GM20431 (cell line): ENCODE data around the gene RPTOR.
"Not testable (repeated sequence)": the region's sequence is repeated elsewhere in the genome, so short reads cannot be mapped to it uniquely, and the experiment has no call there.

Experiments
- in situ Hi-C: fragments of 300-500 bp; cut with MseI, MboI; formaldehyde crosslinking; loops from one replicate; pipeline ENCODE4 v1.15.0; 2020; ENCODE audit warnings: low sequenced_read_pairs; ENCODE audit not compliant: unreplicated experiment

Gene RPTOR

DNA sequence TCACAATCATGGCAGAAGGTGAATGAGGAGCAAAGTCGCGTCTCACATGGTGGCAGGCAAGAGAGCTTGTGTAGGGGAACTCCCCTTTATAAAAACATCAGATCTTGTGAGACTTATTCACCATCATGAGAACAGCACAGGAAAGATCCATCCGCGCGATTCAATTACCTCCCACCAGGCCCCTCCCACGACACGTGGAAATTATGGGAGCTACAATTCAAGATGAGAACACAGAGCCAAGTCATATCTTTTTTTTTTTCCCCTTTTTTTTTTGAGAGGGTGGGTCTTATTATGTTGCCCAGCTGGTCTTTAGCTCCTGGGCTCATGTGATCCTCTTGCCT lies 60.0 kb downstream of the RPTOR start:
- in situ Hi-C loops: no loop called here

DNA sequence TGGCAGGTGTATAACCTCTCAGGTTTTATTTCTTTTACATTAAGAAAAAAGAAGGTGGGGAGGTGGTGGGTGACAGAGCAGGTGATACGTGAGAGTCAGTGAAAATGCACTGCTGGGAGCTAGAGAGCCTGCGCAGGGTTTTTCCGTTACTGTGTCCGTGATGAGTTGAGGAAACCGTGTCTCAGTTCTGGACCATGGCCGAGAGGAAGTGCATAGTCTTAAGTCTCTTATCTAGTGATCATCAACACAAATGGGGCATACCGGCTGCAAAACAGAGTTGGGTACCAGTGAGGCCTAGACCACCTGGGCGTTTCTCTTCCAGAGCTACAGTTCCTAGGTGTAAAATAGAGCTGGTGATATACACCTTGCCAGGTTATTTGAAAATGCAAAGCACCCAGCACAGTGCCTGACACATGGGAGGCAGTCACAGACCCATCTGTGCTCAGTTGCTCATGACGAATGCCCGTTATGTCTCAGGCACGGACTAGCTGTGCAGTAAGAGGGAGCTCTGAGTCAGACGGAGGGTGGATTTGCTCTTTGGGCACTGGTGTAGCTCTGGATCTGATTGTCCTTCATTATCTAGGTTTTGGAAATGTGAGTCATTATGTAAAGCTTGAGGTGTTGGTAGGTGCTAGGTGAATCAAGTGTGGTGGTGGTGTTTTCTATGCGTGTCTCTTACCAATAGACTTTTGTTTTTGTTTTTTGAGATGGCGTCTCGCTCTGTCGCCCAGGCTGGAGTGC lies 60.9 kb downstream of the RPTOR start:
- in situ Hi-C loops: no loop called here

DNA sequence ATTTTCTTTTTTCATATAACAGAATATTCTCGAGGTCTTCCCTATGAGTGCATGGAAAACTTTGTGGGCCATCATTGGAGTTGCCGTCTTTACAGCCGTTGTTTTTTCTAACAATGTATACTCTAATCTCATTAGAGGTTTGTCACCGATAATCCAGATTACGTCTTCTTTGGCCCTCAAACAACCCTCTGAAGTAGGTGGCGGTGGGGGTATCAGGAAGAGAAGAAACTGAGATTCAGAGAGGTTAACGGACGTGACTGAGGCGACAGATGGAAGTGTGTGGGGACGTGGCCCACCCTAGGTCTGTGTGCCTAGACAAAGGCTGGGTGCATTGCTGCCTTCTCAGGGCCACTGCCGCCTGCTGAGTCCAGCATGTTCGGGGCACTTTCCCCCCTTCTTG lies 63.7 kb downstream of the RPTOR start:
- in situ Hi-C loops: no loop called here

DNA sequence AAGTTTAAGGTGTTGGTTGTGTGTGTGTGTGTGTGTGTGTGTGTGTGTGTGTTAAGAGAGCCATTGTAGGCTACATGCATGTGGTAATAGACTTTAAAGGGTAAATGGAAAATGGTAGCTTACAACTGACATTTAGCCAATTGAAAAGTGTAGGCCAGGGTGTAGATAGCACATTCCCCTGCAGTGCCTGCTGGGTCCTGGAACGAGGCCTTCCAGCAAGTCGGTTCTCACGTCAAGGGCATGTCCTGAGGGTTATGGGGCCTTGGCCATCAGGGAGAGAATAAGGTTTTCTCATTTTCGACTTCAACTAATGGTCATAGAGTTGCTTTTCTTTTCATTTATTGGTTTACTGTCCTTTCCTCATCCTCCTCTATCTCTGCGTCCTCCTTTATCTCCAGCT lies 65.1 kb downstream of the RPTOR start:
- in situ Hi-C loops: no loop called here

DNA sequence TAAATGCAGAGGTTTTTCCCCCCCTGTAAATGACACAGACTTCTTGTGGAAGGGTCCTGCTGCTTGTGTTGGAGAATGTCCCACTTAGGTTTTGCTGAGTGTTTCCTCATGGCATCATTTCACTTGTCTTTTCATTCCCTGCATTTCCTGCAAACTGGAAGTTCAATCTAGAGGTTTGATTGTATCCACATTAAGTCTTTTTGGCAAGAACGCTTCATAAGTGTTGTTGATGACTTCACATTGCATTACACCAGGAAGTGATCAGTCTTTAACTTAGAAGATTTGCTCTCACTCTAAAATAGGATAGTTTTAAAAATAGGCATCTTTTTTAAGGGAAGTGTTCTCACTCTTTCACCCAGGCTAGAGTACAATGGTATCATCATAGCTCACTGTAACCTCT lies 67.2 kb downstream of the RPTOR start:
- in situ Hi-C loops: no loop called here

DNA sequence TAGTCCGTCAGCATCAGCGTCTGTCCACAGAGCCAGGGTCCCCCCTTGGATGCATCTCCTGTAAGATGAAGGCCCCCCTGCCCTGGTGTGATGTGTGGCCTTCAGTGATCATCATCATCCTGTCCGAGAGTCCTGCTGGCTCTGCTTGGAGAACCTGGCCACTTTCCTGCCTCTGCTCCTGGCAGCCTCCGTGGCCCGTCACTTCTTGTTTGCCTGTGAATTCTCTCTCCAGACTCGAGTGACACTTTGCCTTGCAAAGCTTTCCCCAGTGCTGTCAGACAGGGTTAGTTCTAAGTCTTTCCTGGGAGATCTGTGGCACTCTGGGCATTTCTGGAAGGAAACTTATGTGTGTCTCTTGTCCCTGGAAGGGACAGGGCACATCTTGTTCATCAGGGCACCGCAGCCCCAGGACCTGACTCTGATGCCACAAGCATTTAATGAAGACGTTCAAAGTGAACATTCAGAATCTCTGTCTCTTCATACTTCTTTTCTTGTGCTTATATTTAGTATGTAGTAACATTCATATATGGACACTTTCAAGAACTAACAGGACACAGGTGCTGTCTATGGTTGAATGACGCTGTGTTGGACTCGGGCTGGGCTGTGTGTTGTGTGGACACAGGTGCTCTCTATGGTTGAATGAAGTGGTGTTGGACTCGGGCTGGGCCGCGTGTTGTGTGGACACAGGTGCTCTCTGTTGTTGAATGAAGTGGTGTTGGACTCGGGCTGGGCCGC lies 68.5 kb downstream of the RPTOR start:
- in situ Hi-C loops: no loop called here

DNA sequence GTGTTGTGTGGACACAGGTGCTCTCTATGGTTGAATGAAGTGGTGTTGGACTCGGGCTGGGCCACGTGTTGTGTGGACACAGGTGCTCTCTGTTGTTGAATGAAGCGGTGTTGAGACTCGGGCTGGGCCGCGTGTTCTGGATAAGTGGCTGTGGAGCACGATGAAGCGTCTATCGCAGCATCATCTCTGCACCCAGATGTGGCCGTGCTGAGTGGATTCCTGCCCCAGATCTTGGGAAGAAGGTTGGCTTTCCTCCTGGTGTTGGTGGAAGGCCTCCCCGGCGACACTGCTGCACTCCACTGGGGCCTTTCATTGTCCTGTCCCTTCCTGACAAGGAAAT lies 69.1 kb downstream of the RPTOR start:
- in situ Hi-C loops: no loop called here

DNA sequence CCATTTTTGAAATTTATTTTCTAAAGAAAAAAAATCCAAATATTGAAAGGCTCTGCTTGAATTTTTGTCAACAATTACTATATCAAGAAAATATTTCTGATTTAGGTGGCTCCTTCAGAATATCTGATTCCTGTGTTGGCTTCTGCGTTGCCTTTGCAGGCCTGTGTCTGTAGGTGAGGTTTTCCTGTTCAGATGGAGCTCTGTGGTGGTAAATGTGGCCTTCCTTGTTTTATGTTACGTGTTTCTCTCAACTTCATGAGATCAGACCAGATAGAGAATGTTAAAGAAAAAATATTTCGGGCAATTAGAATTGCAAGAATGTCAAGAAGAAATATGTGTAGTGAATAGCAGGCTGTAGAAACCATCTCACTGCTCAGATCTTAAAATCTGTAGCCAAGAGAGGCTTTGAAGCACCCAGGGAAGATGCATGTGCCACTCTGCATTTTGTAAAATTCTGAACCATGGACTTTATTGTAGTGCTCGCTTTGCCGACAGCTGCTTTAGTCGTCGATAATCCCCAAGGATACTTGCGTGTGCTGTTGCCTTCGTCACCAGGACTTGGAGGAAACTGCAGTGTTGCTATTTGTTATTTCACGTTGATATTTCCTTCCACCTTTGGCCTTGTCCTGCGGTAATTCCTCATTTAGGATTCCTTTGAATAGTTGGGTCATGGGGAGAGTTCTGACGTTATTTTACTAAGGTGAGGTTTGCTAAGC lies 69.9 kb downstream of the RPTOR start:
- in situ Hi-C loops: no loop called here

DNA sequence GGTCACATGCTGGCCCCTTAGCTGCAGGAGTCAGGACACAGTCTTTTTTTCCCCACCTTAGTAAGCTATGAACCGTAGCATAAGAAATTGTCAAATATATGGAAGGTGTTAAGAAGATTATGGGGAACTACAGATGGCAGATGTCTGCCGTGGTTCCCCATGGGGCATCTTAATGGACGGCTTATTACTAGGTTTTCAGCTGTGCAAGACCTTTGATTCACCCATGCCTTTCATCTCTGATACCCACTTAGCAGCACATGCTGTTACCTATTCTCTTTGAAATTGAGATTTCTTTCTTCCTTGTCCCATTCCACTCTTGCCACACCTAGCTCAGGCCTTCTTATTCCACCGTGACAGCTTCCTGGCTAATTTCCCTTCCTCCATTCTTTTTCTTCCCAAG lies 70.7 kb downstream of the RPTOR start:
- in situ Hi-C loops: no loop called here

DNA sequence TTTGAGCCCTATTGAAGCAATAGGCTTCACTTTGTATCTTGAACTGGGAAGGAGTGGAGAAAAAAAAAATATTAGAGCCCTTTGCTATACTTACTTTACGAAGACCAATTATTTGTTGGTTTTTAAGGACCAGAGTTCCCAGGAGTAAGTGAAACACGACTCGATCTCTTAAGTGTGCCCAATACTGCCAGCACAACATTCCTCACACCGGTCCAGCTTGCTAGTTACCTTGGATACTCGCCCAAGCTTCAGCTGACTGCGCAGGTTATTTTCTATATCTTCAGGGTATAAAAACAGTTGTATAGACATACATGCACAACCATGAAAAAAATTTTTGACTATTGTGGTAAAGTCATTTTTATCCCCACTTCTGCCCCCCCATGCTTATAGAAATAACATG lies 72.1 kb downstream of the RPTOR start:
- in situ Hi-C loops: no loop called here

DNA sequence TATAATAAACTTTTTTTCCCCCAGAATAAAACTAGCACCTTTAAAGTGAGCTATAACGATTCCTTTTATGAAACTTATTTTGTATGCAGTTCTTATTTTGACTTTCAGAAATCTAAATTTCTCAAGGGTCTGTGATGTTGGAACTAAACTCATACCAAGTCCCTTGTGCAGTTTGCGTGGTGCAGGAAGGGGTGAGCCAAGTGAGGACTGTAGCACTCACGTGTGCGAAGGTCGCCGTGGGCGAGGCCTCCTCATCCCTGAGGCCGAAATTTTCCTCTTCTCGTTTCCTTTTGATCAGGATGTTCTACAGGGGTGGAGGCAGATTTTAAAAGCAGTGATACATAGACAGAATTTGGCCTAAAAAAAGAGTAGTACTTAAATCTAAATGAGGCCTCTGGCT lies 73.7 kb downstream of the RPTOR start:
- in situ Hi-C loops: no loop called here

DNA sequence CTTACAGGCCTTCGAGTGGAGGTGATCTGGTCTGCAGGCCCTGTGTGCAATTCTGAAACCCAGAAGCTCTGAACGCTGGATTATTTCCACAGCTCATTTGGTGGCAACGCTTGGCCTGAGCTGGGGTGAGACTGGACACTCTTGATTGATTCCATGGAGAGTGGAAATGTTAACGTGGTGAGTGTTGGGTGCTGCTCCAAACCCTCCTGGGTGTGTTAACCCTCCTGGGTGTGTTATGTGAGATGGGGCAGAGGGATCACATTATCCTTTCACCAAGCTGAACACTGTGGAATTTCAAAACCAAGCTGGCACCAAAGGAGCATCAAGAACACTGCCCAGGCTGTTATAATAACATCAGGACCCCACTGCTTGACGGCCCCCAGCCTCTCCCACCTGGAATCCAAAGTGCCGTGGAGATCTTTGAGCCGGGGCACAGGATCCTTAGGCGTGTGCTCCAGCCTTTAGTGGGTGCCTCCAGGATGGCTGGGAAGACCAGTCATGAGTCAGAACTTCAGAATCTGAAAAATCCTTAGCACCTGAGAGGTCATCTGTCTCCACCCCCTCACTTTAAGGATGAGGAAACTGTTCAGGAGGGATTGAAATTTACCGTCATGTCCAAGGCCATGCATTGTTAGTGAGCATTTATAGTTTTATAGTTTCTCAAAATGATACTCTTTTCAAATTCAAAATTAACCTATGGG lies 75.0 kb downstream of the RPTOR start:
- in situ Hi-C loops: no loop called here

DNA sequence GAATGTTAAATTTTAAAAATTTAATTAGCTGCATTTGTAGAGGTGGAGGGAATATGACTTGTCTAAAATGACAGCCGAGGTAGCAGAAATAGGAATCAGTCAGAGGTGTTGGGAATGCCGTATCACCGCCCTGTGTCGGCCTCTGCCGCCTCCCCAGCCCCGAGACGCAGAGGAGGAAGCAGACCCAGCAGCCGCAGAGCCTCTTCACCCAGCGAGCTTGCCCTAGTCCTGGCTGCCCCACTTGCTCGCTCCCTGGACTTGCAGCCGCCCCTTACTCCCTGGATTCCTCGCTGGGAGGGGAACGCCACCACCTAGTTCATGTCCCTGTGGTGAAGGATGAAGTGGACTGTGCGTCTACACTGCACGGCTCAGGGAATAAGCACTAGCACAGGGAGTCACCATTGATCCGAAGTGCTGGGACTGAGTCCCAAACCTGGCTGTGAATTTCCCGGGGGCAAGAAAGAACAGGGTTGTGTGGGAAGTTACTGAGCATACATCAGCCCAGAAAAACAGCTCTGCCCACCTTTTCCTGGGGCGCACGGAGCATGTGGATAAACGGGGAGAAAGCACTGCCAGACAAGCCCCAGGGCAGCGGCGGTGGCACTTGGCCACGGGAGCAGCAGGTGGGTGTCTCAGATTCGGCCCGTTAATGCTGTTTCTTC lies 76.8 kb downstream of the RPTOR start:
- in situ Hi-C loops: no loop called here

DNA sequence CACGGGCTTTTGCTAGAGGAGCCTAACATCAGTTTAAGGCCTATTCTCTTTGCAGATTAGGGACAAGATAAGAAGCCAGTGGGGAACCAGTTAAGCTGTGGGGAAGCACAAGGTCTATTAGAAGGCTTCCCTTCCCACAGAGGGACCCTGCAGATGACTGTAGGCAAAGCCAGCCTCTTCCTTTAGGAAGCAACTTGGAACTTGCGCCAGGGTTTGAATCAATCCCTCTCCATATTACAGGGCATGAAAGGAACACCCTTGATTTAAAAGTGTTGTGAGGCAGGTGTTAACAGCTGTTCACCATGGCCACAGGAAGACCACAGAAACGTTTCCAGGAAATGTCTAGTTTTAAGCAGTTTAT lies 77.3 kb downstream of the RPTOR start:
- in situ Hi-C loops: no loop called here

DNA sequence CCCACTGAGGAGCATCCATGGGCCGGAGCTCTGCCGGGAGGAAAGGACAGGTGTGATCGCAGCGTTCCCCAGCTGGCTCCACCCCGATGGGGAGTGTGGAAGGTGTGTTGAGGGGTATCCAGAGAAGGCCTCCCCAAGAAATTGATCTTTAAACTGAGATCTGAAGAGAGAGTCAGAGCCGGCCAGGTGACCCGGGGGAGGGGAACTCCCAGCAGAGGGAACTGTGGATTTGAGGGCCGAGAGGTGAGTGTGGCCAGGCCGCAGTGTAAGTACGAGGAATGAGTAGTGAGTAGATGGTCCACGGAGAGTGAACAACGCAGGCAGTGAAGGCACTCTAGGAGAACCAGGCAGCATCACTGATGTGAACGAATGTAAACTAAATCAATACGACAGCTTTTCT lies 80.2 kb downstream of the RPTOR start:
- in situ Hi-C loops: no loop called here

DNA sequence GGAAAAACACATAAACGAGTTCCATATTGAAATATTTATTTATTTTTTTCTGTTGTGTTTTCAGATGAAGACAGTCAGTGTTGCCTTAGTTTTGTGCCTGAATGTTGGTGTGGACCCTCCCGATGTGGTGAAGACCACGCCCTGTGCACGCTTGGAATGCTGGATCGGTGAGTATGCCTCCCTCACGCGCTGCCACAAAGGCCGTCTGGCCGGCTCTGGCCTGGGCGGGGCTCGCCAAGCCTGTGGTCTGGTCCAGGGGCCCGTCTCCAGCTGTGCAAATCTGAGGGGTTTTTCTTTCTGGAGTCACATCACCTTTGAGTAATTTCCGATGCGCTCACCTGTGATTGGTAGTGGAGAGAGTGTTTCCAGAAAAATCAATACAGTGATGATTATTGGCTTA lies 81.0 kb downstream of the RPTOR start:
- in situ Hi-C loops: no loop called here

DNA sequence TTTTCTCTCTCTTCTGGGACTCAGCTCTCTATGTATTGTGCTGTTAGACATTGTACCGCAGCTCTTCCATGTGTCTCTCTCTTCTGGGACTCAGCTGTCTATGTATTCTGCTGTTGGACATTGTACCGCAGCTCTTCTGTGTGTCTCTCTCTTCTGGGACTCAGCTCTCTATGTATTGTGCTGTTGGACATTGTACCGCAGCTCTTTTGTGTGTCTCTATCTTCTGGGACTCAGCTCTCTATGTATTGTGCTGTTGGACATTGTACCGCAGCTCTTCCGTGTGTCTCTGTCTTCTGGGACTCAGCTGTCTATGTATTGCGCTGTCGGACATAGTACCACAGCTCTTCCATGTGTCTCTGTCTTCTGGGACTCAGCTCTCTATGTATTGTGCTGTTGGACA lies 84.2 kb downstream of the RPTOR start:
- in situ Hi-C loops: not testable (repeated sequence)

DNA sequence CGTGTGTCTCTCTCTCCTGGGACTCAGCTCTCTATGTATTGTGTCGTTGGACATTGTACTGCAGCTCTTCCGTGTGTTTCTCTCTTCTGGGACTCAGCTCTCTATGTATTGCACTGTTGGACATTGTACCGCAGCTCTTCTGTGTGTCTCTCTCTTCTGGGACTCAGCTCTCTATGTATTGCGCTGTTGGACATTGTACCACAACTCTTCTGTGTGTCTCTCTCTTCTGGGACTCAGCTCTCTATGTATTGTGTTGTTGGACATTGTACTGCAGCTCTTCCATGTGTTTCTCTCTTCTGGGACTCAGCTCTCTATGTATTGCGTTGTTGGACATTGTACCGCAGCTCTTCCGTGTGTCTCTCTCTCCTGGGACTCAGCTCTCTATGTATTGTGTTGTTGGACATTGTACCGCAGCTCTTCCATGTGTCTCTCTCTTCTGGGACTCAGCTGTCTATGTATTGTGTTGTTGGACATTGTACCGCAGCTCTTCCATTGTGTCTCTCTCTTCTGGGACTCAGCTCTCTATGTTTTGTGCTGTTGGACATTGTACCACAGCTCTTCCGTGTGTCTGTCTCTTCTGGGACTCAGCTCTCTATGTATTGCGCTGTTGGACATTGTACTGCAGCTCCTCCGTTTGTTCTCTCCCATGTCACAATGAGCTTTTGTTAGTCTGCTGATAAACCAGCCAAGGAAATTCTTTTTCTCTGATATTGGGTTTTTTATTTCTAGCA lies 84.8 kb downstream of the RPTOR start:
- in situ Hi-C loops: no loop called here

DNA sequence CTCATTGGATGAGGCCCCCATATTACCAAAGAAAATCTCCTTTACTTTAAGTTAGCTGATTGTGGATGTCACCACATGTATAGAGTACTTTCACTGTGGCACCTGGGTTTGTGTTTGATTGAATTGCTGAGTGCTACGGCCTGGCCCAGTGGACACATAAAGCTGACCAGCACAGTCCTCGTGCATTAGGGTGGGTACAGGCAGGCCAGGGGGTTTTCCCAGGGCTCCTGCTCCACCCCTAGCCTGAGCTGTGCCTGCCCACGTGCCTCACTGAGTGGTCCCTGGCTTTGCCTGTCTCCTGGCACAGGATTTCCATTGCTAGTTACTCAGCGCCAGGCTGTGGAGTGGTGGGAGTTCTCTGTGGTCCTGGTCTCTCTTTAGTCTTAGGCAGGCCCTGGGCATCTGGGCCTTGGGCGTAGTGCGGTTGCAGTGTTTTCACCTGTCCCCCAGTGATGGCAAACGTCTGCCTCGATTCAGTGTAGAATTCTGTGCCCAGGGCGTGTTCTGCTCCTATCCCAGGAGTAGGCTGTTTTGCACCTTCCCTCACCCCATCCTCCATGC lies 86.0 kb downstream of the RPTOR start:
- in situ Hi-C loops: no loop called here
